Testis (tissue), 3 donors: Measurements from ENCODE around the gene GGTLC1. TPM values are rescaled to one million over a fixed set of nuclear protein-coding genes. Genes with fewer than 3 reads are reported as not detected.

Experiments used
- DNase-seq: peaks from one replicate; pipeline ENCODE4 v3.0.0-alpha.2; 2019
- H3K27ac ChIP-seq, 2 donors: fragments of 200-600 bp; sonication (generic); one replicate each; pipeline ENCODE4 v1.5.1; 2019
- H3K27me3 ChIP-seq: fragments of 200-600 bp; sonication (generic); one replicate; pipeline ENCODE4 v1.5.1; 2019
- H3K36me3 ChIP-seq: fragments of 200-600 bp; sonication (generic); one replicate; pipeline ENCODE4 v1.5.1; 2017; ENCODE audit warnings: low read depth; ENCODE audit errors: missing control alignments
- H3K4me1 ChIP-seq: fragments of 200-600 bp; sonication (generic); one replicate; pipeline ENCODE4 v1.5.1; 2019
- H3K4me3 ChIP-seq, 2 donors: fragments of 200-600 bp; sonication (generic); one replicate each; pipeline ENCODE4 v1.5.1; 2017 to 2019
- H3K9me3 ChIP-seq: fragments of 200-600 bp; sonication (generic); one replicate; pipeline ENCODE4 v1.5.1; 2017
- POLR2A ChIP-seq: fragments of 450-650 bp; IDR thresholded peaks from one replicate; pipeline ENCODE4 v1.6.1; 2017; ENCODE audit warnings: antibody characterized with exemption, mild to moderate bottlenecking, moderate library complexity
- WGBS, 2 donors: methylation state at CpG; one replicate each; pipeline ENCODE4 v1.1.5; 2018; 5-methylcytosine and 5-hydroxymethylcytosine counted together
- intact Hi-C: fragments of 100-400 bp; cut with DNase I; formaldehyde crosslinking; loops from one replicate; pipeline ENCODE4 v1.15.1; 2023; ENCODE audit warnings: low total_unique reads
- polyA plus RNA-seq: library from polyadenylated mRNA; stranded (reverse); fragments of 350-450 nt; fragmentation: Illumina TruSeq; extraction: RNeasy Lipid Tissue Mini Kit (QIAGEN cat#74804); gene quantifications from one replicate; pipeline ENCODE4 v1.2.3, GENCODE V29; 2014; ENCODE audit warnings: low read depth, low replicate concordance; ENCODE audit not compliant: insufficient read depth
- total RNA-seq, 2 donors: library from RNA; depleted of rRNA; stranded (reverse); fragments of >200 nt; gene quantifications; one replicate each; pipeline ENCODE4 v1.2.3, GENCODE V29; 2016
- TF ChIP-seq, protein P1 (sequence below), 3 experiments: fragments of 450-650 bp in 2 of 3; fragments of 200-600 bp in 1 of 3; sonication (generic) in 1 of 3; IDR thresholded peaks; one replicate each; pipeline ENCODE4 v1.5.1; 2016 to 2019; ENCODE audit warnings: antibody characterized with exemption in 3 of 3, mild to moderate bottlenecking in 2 of 3, moderate library complexity in 1 of 3

The GGTLC1 gene
- total and polyA plus RNA-seq, 3 donors from 2014 or later: 6.9 to 20.7 (median 13.4) TPM

DNA sequence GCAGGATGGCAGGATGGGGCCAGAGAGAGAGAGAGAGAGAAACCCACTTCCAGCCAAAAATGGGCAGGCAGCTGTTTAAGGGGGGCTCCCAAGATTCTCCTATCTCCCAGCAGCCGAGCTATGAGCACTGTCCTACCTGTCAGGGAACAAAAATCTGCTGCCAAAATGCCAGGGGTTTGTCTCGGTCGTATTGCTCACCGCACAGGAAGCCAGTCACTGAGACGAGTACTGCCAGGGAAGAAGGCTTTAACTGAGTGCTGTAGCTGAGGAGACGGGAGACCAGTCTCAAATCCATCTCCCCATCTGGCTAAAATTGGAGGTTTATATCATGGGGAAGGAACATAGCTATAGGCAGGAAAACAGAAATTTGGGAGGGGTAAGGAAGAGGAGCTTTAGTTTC is 22.3 kb downstream of the GGTLC1 start:
- no peak for DNase-seq
- Histone ChIP-seq H3K36me3 (no peaks in the 10 kb centered on the region), H3K9me3 (no peaks in the 10 kb centered on the region), H3K4me1 (no peaks in the 10 kb centered on the region), H3K27me3 (no peaks in the 10 kb centered on the region), H3K4me3 (no peak overlapping the region), H3K27ac (no peak overlapping the region)
- TF ChIP-seq, protein P1, sequence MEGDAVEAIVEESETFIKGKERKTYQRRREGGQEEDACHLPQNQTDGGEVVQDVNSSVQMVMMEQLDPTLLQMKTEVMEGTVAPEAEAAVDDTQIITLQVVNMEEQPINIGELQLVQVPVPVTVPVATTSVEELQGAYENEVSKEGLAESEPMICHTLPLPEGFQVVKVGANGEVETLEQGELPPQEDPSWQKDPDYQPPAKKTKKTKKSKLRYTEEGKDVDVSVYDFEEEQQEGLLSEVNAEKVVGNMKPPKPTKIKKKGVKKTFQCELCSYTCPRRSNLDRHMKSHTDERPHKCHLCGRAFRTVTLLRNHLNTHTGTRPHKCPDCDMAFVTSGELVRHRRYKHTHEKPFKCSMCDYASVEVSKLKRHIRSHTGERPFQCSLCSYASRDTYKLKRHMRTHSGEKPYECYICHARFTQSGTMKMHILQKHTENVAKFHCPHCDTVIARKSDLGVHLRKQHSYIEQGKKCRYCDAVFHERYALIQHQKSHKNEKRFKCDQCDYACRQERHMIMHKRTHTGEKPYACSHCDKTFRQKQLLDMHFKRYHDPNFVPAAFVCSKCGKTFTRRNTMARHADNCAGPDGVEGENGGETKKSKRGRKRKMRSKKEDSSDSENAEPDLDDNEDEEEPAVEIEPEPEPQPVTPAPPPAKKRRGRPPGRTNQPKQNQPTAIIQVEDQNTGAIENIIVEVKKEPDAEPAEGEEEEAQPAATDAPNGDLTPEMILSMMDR (IDR thresholded peaks at IDR 0.05): no peak
- TF ChIP-seq POLR2A: no peak
- intact Hi-C loops: no loop called here
- 86 to 91% methylated on average over 6 of the region's 6 CpGs for WGBS, 2 donors

DNA sequence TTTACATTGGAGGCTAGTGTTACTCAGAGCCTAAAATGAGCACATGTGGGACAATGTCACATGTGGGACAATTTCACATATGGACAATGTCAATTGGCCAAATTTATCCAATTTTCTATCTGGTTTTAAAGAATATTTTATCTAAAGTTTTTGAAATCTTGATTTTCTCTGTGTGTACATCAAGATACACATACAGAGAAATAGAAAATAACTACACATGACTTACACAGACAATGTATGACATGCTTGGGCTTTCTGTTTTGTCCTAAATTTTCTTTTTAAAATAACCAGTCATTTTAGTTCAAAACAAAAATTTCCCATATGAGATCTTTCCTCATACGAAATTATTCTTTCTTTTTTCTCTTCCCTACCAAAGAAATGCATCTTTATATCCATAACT is 24.6 kb downstream of the GGTLC1 start:
- no peak for DNase-seq
- WGBS, 2 donors: 58 to 61% methylated on average over 1 of the region's 1 CpG
- intact Hi-C loops: no loop called here
- Histone ChIP-seq H3K36me3 (no peaks in the 10 kb centered on the region), H3K4me1 (no peaks in the 10 kb centered on the region), H3K27me3 (no peaks in the 10 kb centered on the region), H3K4me3 (no peak overlapping the region), H3K9me3 (no peaks in the 10 kb centered on the region), H3K27ac (no peak overlapping the region)
- TF ChIP-seq, protein P1 (IDR thresholded peaks at IDR 0.05): no peak
- no peak for TF ChIP-seq POLR2A

DNA sequence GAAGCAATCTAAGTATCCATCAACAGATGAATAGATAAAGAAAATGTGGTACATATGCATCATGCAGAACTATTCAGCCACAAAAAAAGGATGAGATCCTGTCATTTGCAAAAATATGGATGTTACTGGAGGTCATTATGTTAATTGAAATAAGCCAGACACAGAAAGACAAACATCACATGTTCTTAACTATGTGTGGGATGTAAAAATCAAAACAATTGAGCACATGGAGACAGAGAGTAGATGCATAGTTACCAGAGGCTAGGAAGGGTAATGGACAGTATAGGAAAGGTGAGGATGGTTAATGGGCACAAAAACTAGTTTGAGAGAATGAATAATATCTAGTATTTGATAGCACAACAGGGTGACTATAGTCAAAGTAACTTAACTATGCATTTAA is 26.3 kb downstream of the GGTLC1 start:
- no peaks in the 10 kb centered on the region for H3K4me1 ChIP-seq
- intact Hi-C loops: no loop called here
- H3K36me3 ChIP-seq: no peaks in the 10 kb centered on the region
- no peak overlapping the region for H3K27ac ChIP-seq
- DNase-seq: no peak
- no peaks in the 10 kb centered on the region for H3K9me3 ChIP-seq
- H3K4me3 ChIP-seq: no peak overlapping the region
- TF ChIP-seq, protein P1 (IDR thresholded peaks at IDR 0.05): no peak
- TF ChIP-seq POLR2A: no peak
- H3K27me3 ChIP-seq: no peaks in the 10 kb centered on the region

DNA sequence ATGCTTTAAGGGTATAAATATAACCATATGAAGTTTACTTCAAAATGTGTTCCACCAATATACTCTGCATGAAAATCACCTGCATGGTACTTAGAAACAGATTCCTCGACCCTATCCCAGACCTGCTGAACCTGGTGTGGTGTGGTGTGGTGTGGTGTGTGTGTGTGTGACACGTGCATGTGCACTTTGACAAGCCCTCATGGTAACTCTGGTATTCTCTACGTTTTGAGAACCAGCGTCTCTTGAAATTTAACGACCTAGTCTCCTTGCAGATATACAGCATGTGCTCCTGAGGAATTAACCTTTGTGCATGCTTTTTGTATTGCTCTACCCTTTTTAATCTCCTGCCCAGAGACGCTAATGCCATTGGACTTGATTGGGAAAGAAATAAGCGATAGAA is 29.5 kb downstream of the GGTLC1 start:
- 52 to 54% methylated on average over 7 of the region's 7 CpGs for WGBS, 2 donors
- intact Hi-C loops: no loop called here
- Histone ChIP-seq H3K27ac (no peak overlapping the region), H3K4me1 (no peaks in the 10 kb centered on the region), H3K36me3 (no peaks in the 10 kb centered on the region), H3K27me3 (no peaks in the 10 kb centered on the region), H3K4me3 (no peak overlapping the region), H3K9me3 (no peaks in the 10 kb centered on the region)
- DNase-seq: no peak
- TF ChIP-seq, protein P1 (IDR thresholded peaks at IDR 0.05): no peak
- TF ChIP-seq POLR2A: no peak

DNA sequence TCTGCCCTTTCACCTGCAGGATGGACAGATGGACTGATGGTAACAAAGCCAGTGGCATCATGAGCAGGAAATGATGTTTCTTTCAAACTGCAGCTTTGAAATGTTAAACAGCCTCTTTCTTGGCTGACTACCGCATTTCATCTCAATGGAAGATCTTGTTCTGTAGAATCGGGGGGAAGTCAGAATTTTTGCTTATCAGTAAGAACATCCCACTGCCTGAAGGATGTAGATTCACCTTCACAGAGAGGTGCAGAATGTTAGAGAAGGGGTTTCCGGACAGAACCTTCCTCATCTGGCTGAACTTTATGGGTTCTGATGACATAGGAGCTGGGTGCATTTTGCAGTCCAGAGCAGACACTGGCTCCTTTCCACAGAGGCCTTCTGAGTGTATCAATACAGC is 32.7 kb downstream of the GGTLC1 start:
- intact Hi-C loops: no loop called here
- no peak overlapping the region for H3K4me3 ChIP-seq
- WGBS, 2 donors: 54 to 57% methylated on average over 3 of the region's 3 CpGs
- TF ChIP-seq POLR2A: no peak
- TF ChIP-seq, protein P1 (IDR thresholded peaks at IDR 0.05): no peak
- H3K9me3 ChIP-seq: no peaks in the 10 kb centered on the region
- H3K36me3 ChIP-seq: no peaks in the 10 kb centered on the region
- no peaks in the 10 kb centered on the region for H3K4me1 ChIP-seq
- DNase-seq: no peak
- H3K27me3 ChIP-seq: no peaks in the 10 kb centered on the region
- no peak overlapping the region for H3K27ac ChIP-seq
